Measurements from ENCODE around the gene APOA1.
"Not testable (repeated sequence)": the region's sequence is repeated elsewhere in the genome, so short reads cannot be mapped to it uniquely, and the experiment has no call there.

The APOA1 gene

GRCh38 chr11:116857316-116857715 is 19.9 kb upstream of the APOA1 start:
- DNase-seq, result no peak

GRCh38 chr11:116856423-116856822 is 19.0 kb upstream of the APOA1 start:
- DNase-seq, result no peak

- DNase-seq, result no peak
Observed at GRCh38 chr11:116855413-116855812, 18.0 kb upstream of the APOA1 start.

- peak; percentile 79 for DNase-seq
Observed at GRCh38 chr11:116853461-116854073, 16.1 kb upstream of the APOA1 start.

GRCh38 chr11:116852261-116853031 is 15.0 kb upstream of the APOA1 start:
- no peak for DNase-seq

GRCh38 chr11:116851626-116852025 is 14.2 kb upstream of the APOA1 start:
- peak; percentile 85 for DNase-seq

GRCh38 chr11:116849486-116849885 is 12.1 kb upstream of the APOA1 start:
- DNase-seq, result peak; percentile 67

- no peak for DNase-seq
Observed at GRCh38 chr11:116849060-116849459, 11.6 kb upstream of the APOA1 start.

GRCh38 chr11:116847612-116848011 is 10.2 kb upstream of the APOA1 start:
- DNase-seq, result no peak

GRCh38 chr11:116844722-116845121 is 7.3 kb upstream of the APOA1 start:
- no peak for DNase-seq

GRCh38 chr11:116843661-116844060 is 6.2 kb upstream of the APOA1 start:
- no peak for DNase-seq

- DNase-seq, result no peak
Observed at GRCh38 chr11:116842909-116843308, 5.5 kb upstream of the APOA1 start.

GRCh38 chr11:116842117-116842516 is 4.7 kb upstream of the APOA1 start:
- no peak for DNase-seq

- no peak for DNase-seq
Observed at GRCh38 chr11:116840746-116841296, 3.4 kb upstream of the APOA1 start.

GRCh38 chr11:116840224-116840745 is 2.9 kb upstream of the APOA1 start:
- peak; percentile 18 for DNase-seq

- DNase-seq, result no peak
Observed at GRCh38 chr11:116838321-116839084, 1.1 kb upstream of the APOA1 start.

- DNase-seq, result no peak
Observed at GRCh38 chr11:116836632-116836991, 810 bp downstream of the APOA1 start.

GRCh38 chr11:116835791-116836631 is 1.4 kb downstream of the APOA1 start:
- peak; percentile 69 for DNase-seq

- peak; percentile 67 for DNase-seq
Observed at GRCh38 chr11:116835042-116835772, 2.2 kb downstream of the APOA1 start.

GRCh38 chr11:116834535-116835041 is 2.8 kb downstream of the APOA1 start:
- not testable (repeated sequence) for DNase-seq

GRCh38 chr11:116833816-116834534 is 3.4 kb downstream of the APOA1 start:
- no peak for DNase-seq

All from GDM1 (cell line).